Measurements from ENCODE around the gene VPS33A. TPM values are rescaled to one million over a fixed set of nuclear protein-coding genes. Genes with fewer than 3 reads are reported as not detected.

VPS33A gene
- total and polyA plus RNA-seq, 10 of the 15 experiments (the other 5 are each of a cell fraction or from before 2014, with no cell fraction given): 7.7 to 33.6 (median 21.6) TPM

DNA sequence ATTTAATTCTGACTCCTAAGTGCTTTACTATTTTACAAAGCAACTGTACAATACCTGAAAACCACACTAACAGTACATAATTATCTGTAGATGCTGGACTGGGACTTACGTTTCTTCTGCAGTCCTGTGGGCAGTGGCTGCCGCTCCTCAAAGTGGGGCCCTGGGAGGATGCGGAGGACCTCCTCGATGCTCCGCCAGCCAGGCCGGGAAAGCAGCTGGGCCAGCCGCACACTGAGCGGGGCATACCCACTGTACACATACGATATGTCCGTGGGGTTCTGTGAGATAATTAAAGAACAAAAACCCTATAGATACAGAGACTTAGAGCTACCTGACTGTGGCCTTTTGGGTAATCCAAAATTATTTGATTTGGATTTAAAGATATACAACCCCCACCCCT lies 33.6 kb downstream of the VPS33A start:
- in situ Hi-C loops (cut with MboI): no loop called here
- Histone ChIP-seq H3K4me3 (no peak overlapping the region), H3K9ac (ENCODE audit: control insufficient read depth, insufficient read depth, low read length) (no peak overlapping the region), H3K4me1 (ENCODE audit: control insufficient read depth, insufficient read depth, low read length) (no peaks in the 10 kb centered on the region), H2AFZ (ENCODE audit: control insufficient read depth, low read depth, low read length) (no peak overlapping the region), H3K27ac (ENCODE audit: control insufficient read depth, insufficient read depth) (no peak overlapping the region), H3K27me3 (replicated peaks in 1 of 2; ENCODE audit: control insufficient read depth in 2 of 2, insufficient read depth in 2 of 2, low read length in 1 of 2) (no peaks in the 10 kb centered on the region), H3K4me2 (ENCODE audit: control insufficient read depth, insufficient read depth) (no peak overlapping the region), H3K79me2 (ENCODE audit: control insufficient read depth, insufficient read depth, low read length) (no peaks in the 10 kb centered on the region), H4K20me1 (ENCODE audit: control insufficient read depth, insufficient read depth) (no peaks in the 10 kb centered on the region), H3K9me3 (replicated peaks; ENCODE audit: control insufficient read depth, insufficient read depth, low read length) (no peaks in the 10 kb centered on the region), H3K36me3 (ENCODE audit: control insufficient read depth in 2 of 2, insufficient read depth in 2 of 2, low read length in 1 of 2) (peaks cover 4% of the 10 kb centered on the region in 2 experiments; a peak in 3 of 4 replicates)
- FAIRE-seq (no peak), ATAC-seq (no peak), DNase-seq (ENCODE audit: low read depth, low spot score) (no peak)
- no peak for TF ChIP-seq EED (IDR thresholded peaks at IDR 0.05; ENCODE audit: low read depth)
- TF ChIP-seq SRF (IDR thresholded peaks at IDR 0.05; ENCODE audit: low read depth in 2 of 2, low read length in 2 of 2): no peak
- no peak for TF ChIP-seq BMI1 (IDR thresholded peaks at IDR 0.05; ENCODE audit: borderline replicate concordance)
- TF ChIP-seq, protein P1, sequence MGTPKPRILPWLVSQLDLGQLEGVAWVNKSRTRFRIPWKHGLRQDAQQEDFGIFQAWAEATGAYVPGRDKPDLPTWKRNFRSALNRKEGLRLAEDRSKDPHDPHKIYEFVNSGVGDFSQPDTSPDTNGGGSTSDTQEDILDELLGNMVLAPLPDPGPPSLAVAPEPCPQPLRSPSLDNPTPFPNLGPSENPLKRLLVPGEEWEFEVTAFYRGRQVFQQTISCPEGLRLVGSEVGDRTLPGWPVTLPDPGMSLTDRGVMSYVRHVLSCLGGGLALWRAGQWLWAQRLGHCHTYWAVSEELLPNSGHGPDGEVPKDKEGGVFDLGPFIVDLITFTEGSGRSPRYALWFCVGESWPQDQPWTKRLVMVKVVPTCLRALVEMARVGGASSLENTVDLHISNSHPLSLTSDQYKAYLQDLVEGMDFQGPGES (IDR thresholded peaks at IDR 0.05): no peak
- TF ChIP-seq ZBTB33 (IDR thresholded peaks at IDR 0.05): no peak
- no peak for TF ChIP-seq BACH1 (IDR thresholded peaks at IDR 0.05; ENCODE audit: borderline replicate concordance)
- TF ChIP-seq SP1 (IDR thresholded peaks at IDR 0.05; ENCODE audit: low read depth, low read length): no peak
- no peak for TF ChIP-seq RAD51 (IDR thresholded peaks at IDR 0.05)
- ChIA-PET CTCF (no interaction called here), SMC1A (ENCODE audit: uncharacterized antibody, unreplicated experiment) (no interaction called here), RAD21 (ENCODE audit: unreplicated experiment) (interaction anchor here (0.6 kb wide), 1 partner anchor 159 kb away, joined by 3 read pairs; no protein-coding TSS in a partner anchor), POLR2A (interaction anchor here (0.6 to 1.1 kb wide), 2 partner anchors 12 to 378 kb away, joined by 3 read pairs; no protein-coding TSS in a partner anchor)
- WGBS (ENCODE audit: insufficient coverage, insufficient replicate concordance, low lambda C conversion rate, missing lambda C conversion rate): 98% methylated on average over 10 of the region's 10 CpGs
- BruUV-seq (replicated peaks): no TSS peak
- intact Hi-C loops (cut with micrococcal nuclease; ENCODE audit: unreplicated experiment): no loop called here
